SK-N-MC (cell line): ENCODE results near the gene EVC2.

Source experiments
- EZH2 ChIP-seq: fragments of 200-600 bp; sonication (generic); IDR thresholded peaks from one replicate; pipeline ENCODE4 v1.6.1; 2017; ENCODE audit warnings: antibody characterized with exemption
- FOXP2 ChIP-seq: optimal IDR thresholded peaks from 2 replicates; pipeline ENCODE3; 2011; ENCODE audit warnings: mild to moderate bottlenecking, moderate library complexity; ENCODE audit not compliant: insufficient read depth; ENCODE audit errors: extremely low read length, control extremely low read depth

DNA sequence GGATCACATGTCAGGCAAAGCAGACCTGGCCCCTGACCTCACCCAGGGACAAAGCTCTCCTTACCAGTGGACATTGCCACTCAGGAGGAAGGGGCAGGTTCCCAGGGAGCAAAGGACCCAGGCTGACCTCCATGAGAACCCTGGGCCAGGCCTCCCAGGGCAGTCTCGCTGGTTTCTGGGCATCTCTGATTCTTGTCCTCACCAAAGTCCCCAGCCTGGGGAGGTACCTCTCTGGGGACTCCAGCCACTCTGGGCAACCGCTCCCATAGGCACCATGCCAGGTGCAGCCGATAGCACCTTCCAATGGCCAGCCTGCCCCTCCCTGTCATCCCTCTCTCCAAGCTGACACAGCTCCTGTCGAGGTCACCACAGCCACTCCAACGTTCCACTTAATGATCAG lies 7.9 kb downstream of the EVC2 start:
- no peak for TF ChIP-seq EZH2
- no peak for TF ChIP-seq FOXP2
